GM12801 (cell line): Measurements from ENCODE around the gene PRTN3.

ENCODE experiments used
- TF ChIP-seq, protein P1 (sequence below): IDR thresholded peaks from one replicate; pipeline ENCODE4 v1.5.1; 2011; ENCODE audit warnings: control low read depth; ENCODE audit not compliant: insufficient read length; ENCODE audit errors: extremely low read depth

PRTN3 gene

DNA sequence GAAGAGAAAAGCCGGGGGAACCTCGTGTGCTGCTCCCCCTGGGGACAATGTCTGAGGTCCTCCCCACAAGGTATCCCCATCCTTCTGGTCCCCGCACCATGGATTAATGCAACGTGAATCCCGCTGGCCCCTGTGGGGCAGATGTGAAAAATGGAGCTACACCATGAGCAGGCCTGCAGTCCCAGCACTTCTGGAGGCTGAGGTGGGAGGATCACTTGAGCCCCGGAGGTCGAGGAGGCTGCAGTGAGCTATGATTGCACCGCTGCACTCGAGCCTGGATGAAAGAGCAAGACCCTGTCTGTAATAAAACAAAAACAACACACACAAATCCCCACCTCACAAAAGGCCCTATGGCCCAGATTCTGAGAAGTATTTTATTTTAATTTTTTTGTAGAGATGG, 17.5 kb downstream of the PRTN3 start:
- TF ChIP-seq, protein P1, sequence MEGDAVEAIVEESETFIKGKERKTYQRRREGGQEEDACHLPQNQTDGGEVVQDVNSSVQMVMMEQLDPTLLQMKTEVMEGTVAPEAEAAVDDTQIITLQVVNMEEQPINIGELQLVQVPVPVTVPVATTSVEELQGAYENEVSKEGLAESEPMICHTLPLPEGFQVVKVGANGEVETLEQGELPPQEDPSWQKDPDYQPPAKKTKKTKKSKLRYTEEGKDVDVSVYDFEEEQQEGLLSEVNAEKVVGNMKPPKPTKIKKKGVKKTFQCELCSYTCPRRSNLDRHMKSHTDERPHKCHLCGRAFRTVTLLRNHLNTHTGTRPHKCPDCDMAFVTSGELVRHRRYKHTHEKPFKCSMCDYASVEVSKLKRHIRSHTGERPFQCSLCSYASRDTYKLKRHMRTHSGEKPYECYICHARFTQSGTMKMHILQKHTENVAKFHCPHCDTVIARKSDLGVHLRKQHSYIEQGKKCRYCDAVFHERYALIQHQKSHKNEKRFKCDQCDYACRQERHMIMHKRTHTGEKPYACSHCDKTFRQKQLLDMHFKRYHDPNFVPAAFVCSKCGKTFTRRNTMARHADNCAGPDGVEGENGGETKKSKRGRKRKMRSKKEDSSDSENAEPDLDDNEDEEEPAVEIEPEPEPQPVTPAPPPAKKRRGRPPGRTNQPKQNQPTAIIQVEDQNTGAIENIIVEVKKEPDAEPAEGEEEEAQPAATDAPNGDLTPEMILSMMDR = no peak

DNA sequence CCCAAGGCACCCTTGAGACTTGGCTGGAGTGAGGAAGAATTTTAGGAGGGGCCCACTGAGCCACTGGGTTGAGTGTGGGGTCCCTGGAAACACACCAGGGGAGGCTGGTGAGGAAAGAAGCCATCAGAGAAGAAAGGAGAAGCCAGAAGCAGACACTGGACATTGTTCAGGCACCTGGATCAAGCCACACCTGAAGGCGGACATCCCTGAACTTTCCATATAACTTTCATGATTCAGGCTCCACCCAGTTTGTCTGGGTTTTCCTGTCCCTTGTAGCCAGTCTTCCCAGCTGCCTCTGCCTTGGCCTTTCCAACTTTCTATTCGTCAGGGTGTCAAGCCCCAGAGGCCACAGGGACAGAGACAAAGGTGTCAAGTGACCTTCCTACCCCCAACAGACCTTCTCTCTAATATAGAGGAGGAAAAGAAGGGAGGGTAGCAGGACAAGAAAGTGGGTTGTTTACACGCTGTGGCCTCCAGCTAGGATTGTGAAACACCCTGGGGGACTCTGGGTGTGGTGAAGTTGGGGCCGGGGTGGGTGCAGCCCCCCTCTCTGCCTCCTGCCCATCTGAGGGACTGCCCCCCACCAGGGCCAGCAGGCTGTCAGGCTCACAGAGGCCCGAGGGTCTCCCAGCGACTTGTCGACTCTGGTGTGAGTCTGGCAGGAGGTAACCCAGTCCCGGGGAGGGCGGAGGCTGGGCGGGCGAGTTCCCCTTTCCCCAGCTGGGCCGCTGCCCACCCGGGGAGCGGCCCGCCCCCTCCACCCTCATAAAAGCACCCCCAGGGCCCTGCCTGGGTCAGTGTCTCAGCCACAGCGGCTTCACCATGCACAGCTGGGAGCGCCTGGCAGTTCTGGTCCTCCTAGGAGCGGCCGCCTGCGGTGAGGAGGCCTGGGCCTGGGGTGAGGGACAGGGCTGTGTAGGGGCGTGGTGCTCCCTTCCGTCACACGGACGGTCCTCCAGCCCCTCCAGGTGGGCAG, 18.4 kb downstream of the PRTN3 start, which contains the start of gene CFD:
CFD (plus strand) TSS at position 797 of the 976 bp plus-strand sequence; CDS start at position 823, 26 bp downstream.
- TF ChIP-seq, protein P1 = no peak

- TF ChIP-seq, protein P1 = no peak
Observed at GRCh38 chr19:861141-861755, 20.4 kb downstream of the PRTN3 start.

GRCh38 chr19:861756-862580, 21.2 kb downstream of the PRTN3 start:
- TF ChIP-seq, protein P1 = no peak

- TF ChIP-seq, protein P1 = no peak
Observed at GRCh38 chr19:862581-863314, 21.9 kb downstream of the PRTN3 start.

DNA sequence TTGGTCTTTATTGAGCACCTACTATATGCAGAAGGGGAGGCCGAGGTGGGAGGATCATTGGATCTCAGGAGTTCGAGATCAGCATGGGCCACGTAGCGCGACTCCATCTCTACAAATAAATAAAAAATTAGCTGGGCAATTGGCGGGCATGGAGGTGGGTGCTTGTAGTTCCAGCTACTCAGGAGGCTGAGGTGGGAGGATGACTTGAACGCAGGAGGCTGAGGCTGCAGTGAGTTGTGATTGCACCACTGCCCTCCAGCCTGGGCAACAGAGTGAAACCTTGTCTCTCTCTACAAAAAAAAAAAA, 22.5 kb downstream of the PRTN3 start:
- TF ChIP-seq, protein P1 = no peak
